ENCODE data around the gene CRYBB1. TPM values are rescaled to one million over a fixed set of nuclear protein-coding genes. Genes with fewer than 3 reads are reported as not detected.

The CRYBB1 gene
- total and polyA plus RNA-seq, 9 donors, result 0.26 to 1.4 (median 0.37) TPM; not detected in 2

DNA sequence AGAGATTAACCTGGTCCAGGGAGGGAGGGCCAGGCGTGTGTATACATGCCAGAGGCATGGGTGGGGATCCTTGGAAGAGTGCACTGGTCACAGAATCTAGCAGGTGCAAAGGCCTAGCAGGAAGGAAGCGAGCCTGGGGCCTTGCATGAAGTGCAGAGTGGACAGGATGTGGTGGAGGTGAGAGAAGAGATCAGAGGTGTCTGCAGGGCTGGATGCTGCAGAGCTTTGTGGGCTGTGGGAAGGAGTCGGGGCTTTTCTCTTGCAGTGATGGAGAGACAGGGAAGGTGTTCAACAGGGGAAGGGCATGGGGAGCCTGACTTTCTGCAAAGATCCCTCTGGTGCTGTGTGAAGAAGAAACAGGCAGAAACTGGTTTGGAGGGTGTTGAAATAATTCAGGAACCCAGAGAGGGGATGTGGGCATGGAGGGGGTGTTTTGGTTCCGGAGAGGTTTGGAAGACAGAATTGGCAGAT lies 25.4 kb downstream of the CRYBB1 start:
- 77 to 88% (median 80%) methylated on average over 4 of the region's 4 CpGs for WGBS, 3 donors
- Histone ChIP-seq H3K27ac (no peak overlapping the region), H3K9me3 (no peaks in the 10 kb centered on the region), H3K36me3 (no peaks in the 10 kb centered on the region), H3K4me1 (ENCODE audit: insufficient read depth) (peaks cover 2% of the 10 kb centered on the region), H3K4me3 (no peak overlapping the region), H3K27me3 (no peaks in the 10 kb centered on the region)
- TF ChIP-seq EP300 (IDR thresholded peaks at IDR 0.05) (no peak), POLR2A (IDR thresholded peaks at IDR 0.05) (no peak), CTCF (IDR thresholded peaks at IDR 0.05) (no peak)
- intact Hi-C loops (cut with DNase I), result no loop called here
- no peak for DNase-seq

GRCh38 chr22:26589845-26590736 lies 27.7 kb downstream of the CRYBB1 start, which contains the start of gene TPST2:
Gene TPST2, minus strand, starts transcription at chr22:26590132. Its CDS starts 48,502 bp downstream, at chr22:26541630.
- no peak for TF ChIP-seq CTCF (IDR thresholded peaks at IDR 0.05)
- peak; percentile 70 for TF ChIP-seq POLR2A (IDR thresholded peaks at IDR 0.05)
- H3K27ac ChIP-seq, result peak within 1 kb of the TSS; percentile 16 to 58

DNA sequence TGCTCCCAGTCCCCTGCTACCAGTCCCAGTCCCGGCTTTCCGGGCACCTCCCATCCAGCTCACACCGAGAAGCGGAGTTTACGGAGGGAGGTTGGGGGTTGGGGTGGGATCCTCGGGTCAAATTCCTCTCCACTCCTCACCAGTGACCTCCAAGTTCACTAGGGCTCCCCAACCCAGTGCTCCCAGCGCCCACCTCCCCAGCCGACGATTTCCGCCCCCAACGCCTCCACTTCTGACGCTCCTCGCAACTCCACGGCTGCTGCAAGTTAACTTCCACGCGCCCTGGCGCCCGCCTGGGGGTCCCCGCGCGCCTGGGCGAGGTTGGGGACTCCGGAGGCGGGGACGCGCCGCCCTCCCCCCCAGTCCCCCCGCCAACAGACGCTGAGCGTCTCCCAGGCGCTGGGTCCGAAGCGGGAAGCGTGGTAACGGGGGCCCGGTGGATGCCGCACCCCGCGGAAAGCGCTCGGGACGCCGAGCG lies 28.4 kb downstream of the CRYBB1 start:
- H3K4me3 ChIP-seq, result peak overlapping the region; percentile 93
- intact Hi-C loops (cut with DNase I), result loop anchor here in 1 of 4 donors (10.0 kb wide), 1 partner anchor 105 kb away; the partner anchor contains the start of genes HPS4 and SRRD
- H3K4me1 ChIP-seq (ENCODE audit: insufficient read depth), result peaks cover 2% of the 10 kb centered on the region
- no peaks in the 10 kb centered on the region for H3K27me3 ChIP-seq
- H3K27ac ChIP-seq, result peak overlapping the region; percentile 16 to 58
- TF ChIP-seq CTCF (IDR thresholded peaks at IDR 0.05) (no peak), POLR2A (IDR thresholded peaks at IDR 0.05) (no peak), EP300 (IDR thresholded peaks at IDR 0.05) (no peak)
- WGBS, 3 donors, result 0 to 1% (median 1%) methylated on average over 30 to 44 of the region's 44 CpGs
- peak in 2 of 5 donors; percentile 16 to 35 for DNase-seq
- no peaks in the 10 kb centered on the region for H3K9me3 ChIP-seq
- H3K36me3 ChIP-seq, result no peaks in the 10 kb centered on the region

More at GRCh38 chr22:26589845-26590736, 27.7 kb downstream of the CRYBB1 start, which contains the start of gene TPST2:
- H3K4me1 ChIP-seq (ENCODE audit: insufficient read depth), result peaks cover 2% of the 10 kb centered on the region
- no peaks in the 10 kb centered on the region for H3K27me3 ChIP-seq
- no peaks in the 10 kb centered on the region for H3K9me3 ChIP-seq
- peak; percentile 76 to 88 (median 82) for DNase-seq
- H3K4me3 ChIP-seq, result peak within 1 kb of the TSS; percentile 93
- intact Hi-C loops (cut with DNase I), result loop anchor here in 1 of 4 donors (10.0 kb wide), 1 partner anchor 105 kb away; the partner anchor contains the start of genes HPS4 and SRRD
- 0 to 1% (median 1%) methylated on average over 42 to 72 of the region's 72 CpGs for WGBS, 3 donors
- H3K36me3 ChIP-seq, result no peaks in the 10 kb centered on the region

- Histone ChIP-seq H3K27me3 (no peaks in the 10 kb centered on the region), H3K9me3 (no peaks in the 10 kb centered on the region), H3K27ac (peak overlapping the region; percentile 16 to 58), H3K4me1 (ENCODE audit: insufficient read depth) (peaks cover 2% of the 10 kb centered on the region), H3K4me3 (peak overlapping the region; percentile 93), H3K36me3 (no peaks in the 10 kb centered on the region)
- intact Hi-C loops (cut with DNase I), result loop anchor here in 1 of 4 donors (10.0 kb wide), 1 partner anchor 104 kb away; the partner anchor contains the start of genes HPS4 and SRRD
- DNase-seq, result peak in 1 of 5 donors; percentile 20
- no peak for TF ChIP-seq CTCF (IDR thresholded peaks at IDR 0.05)
- TF ChIP-seq EP300 (IDR thresholded peaks at IDR 0.05), result no peak
- TF ChIP-seq POLR2A (IDR thresholded peaks at IDR 0.05), result no peak
- 63 to 66% (median 65%) methylated on average over 14 of the region's 14 CpGs for WGBS, 3 donors
Measured at GRCh38 chr22:26588729-26589366, 29.0 kb downstream of the CRYBB1 start.
